ENCODE measurements around the gene SRGAP2B. TPM values are rescaled to one million over a fixed set of nuclear protein-coding genes. Genes with fewer than 3 reads are reported as not detected.
"Not testable (repeated sequence)": the region's sequence is repeated elsewhere in the genome, so short reads cannot be mapped to it uniquely, and the experiment has no call there.

Gene SRGAP2B
- total RNA-seq, 2 experiments from 2014 or later = 15.0 to 15.6 TPM

GRCh38 chr1:145065194-145065826 lies 29.8 kb downstream of the SRGAP2B start:
- not testable (repeated sequence) for H3K27me3 Mint-ChIP-seq, H3K9me3 Mint-ChIP-seq, H3K4me1 Mint-ChIP-seq, DNase-seq, H3K27ac Mint-ChIP-seq, H3K4me3 Mint-ChIP-seq, H3K36me3 Mint-ChIP-seq

GRCh38 chr1:145063941-145064648 lies 31.0 kb downstream of the SRGAP2B start:
- not testable (repeated sequence) for H3K27me3 Mint-ChIP-seq, DNase-seq, H3K36me3 Mint-ChIP-seq, H3K27ac Mint-ChIP-seq, H3K9me3 Mint-ChIP-seq, H3K4me1 Mint-ChIP-seq, H3K4me3 Mint-ChIP-seq

- H3K4me3 Mint-ChIP-seq = not testable (repeated sequence)
These were observed 31.8 kb downstream of the SRGAP2B start for GRCh38 chr1:145063285-145063684.

GRCh38 chr1:145058184-145058583 lies 36.9 kb downstream of the SRGAP2B start:
- H3K27me3 Mint-ChIP-seq, DNase-seq, H3K4me3 Mint-ChIP-seq, H3K4me1 Mint-ChIP-seq, H3K27ac Mint-ChIP-seq, H3K36me3 Mint-ChIP-seq, H3K9me3 Mint-ChIP-seq: not testable (repeated sequence)

More at GRCh38 chr1:145063285-145063684, 31.8 kb downstream of the SRGAP2B start:
- H3K27ac Mint-ChIP-seq, H3K9me3 Mint-ChIP-seq, DNase-seq, H3K36me3 Mint-ChIP-seq, H3K4me1 Mint-ChIP-seq, H3K27me3 Mint-ChIP-seq: not testable (repeated sequence)

- not testable (repeated sequence) for DNase-seq, H3K27ac Mint-ChIP-seq, H3K4me3 Mint-ChIP-seq, H3K4me1 Mint-ChIP-seq, H3K36me3 Mint-ChIP-seq, H3K27me3 Mint-ChIP-seq, H3K9me3 Mint-ChIP-seq
These were observed 39.8 kb downstream of the SRGAP2B start for GRCh38 chr1:145055217-145055760.

GRCh38 chr1:145053428-145053827 lies 41.7 kb downstream of the SRGAP2B start:
- not testable (repeated sequence) for H3K9me3 Mint-ChIP-seq, H3K36me3 Mint-ChIP-seq, H3K4me1 Mint-ChIP-seq, H3K4me3 Mint-ChIP-seq, DNase-seq, H3K27ac Mint-ChIP-seq, H3K27me3 Mint-ChIP-seq

GRCh38 chr1:145052019-145052776 lies 42.9 kb downstream of the SRGAP2B start:
- H3K36me3 Mint-ChIP-seq, H3K4me1 Mint-ChIP-seq, H3K9me3 Mint-ChIP-seq, H3K4me3 Mint-ChIP-seq, H3K27me3 Mint-ChIP-seq, H3K27ac Mint-ChIP-seq, DNase-seq: not testable (repeated sequence)

GRCh38 chr1:145048181-145048856 lies 46.8 kb downstream of the SRGAP2B start:
- H3K36me3 Mint-ChIP-seq, H3K9me3 Mint-ChIP-seq, H3K27me3 Mint-ChIP-seq, H3K4me1 Mint-ChIP-seq, H3K4me3 Mint-ChIP-seq, H3K27ac Mint-ChIP-seq, DNase-seq: not testable (repeated sequence)

GRCh38 chr1:145047553-145047952 lies 47.6 kb downstream of the SRGAP2B start:
- H3K9me3 Mint-ChIP-seq, H3K27me3 Mint-ChIP-seq, H3K4me1 Mint-ChIP-seq, H3K4me3 Mint-ChIP-seq, DNase-seq, H3K27ac Mint-ChIP-seq, H3K36me3 Mint-ChIP-seq: not testable (repeated sequence)

GRCh38 chr1:145045571-145046273 lies 49.4 kb downstream of the SRGAP2B start:
- not testable (repeated sequence) for DNase-seq, H3K9me3 Mint-ChIP-seq, H3K36me3 Mint-ChIP-seq, H3K4me1 Mint-ChIP-seq, H3K27me3 Mint-ChIP-seq, H3K4me3 Mint-ChIP-seq, H3K27ac Mint-ChIP-seq

- not testable (repeated sequence) for H3K27ac Mint-ChIP-seq, H3K4me3 Mint-ChIP-seq, H3K36me3 Mint-ChIP-seq, H3K27me3 Mint-ChIP-seq, DNase-seq, H3K9me3 Mint-ChIP-seq, H3K4me1 Mint-ChIP-seq
These were observed 53.6 kb downstream of the SRGAP2B start for GRCh38 chr1:145041519-145041918.

GRCh38 chr1:145036019-145036418 lies 59.1 kb downstream of the SRGAP2B start:
- H3K9me3 Mint-ChIP-seq, H3K4me1 Mint-ChIP-seq, DNase-seq, H3K36me3 Mint-ChIP-seq, H3K27me3 Mint-ChIP-seq, H3K27ac Mint-ChIP-seq, H3K4me3 Mint-ChIP-seq: not testable (repeated sequence)

- not testable (repeated sequence) for H3K36me3 Mint-ChIP-seq, H3K27ac Mint-ChIP-seq, DNase-seq, H3K4me1 Mint-ChIP-seq, H3K27me3 Mint-ChIP-seq, H3K4me3 Mint-ChIP-seq, H3K9me3 Mint-ChIP-seq
These were observed 61.6 kb downstream of the SRGAP2B start for GRCh38 chr1:145033523-145033922.

GRCh38 chr1:145027251-145027650 lies 67.9 kb downstream of the SRGAP2B start:
- H3K4me1 Mint-ChIP-seq, DNase-seq, H3K27me3 Mint-ChIP-seq, H3K36me3 Mint-ChIP-seq, H3K9me3 Mint-ChIP-seq, H3K4me3 Mint-ChIP-seq, H3K27ac Mint-ChIP-seq: not testable (repeated sequence)

- H3K9me3 Mint-ChIP-seq, H3K27me3 Mint-ChIP-seq, H3K27ac Mint-ChIP-seq: not testable (repeated sequence)
These were observed 69.8 kb downstream of the SRGAP2B start for GRCh38 chr1:145025286-145025685.

More at GRCh38 chr1:145025286-145025685, 69.8 kb downstream of the SRGAP2B start:
- not testable (repeated sequence) for H3K36me3 Mint-ChIP-seq, H3K4me1 Mint-ChIP-seq, H3K4me3 Mint-ChIP-seq, DNase-seq
